Liver (tissue), 3 donors: ENCODE measurements around the gene TBC1D5.

Source experiments
- CTCF ChIP-seq: fragments of 150-350 bp; IDR thresholded peaks from 2 replicates; pipeline ENCODE4 v1.5.1; 2017; ENCODE audit warnings: improper control_type of control experiment, low read depth, low read length; ENCODE audit not compliant: missing input control
- GABPA ChIP-seq, 2 donors: IDR thresholded peaks in 1 of 2; conservative IDR thresholded peaks in 1 of 2; 2 replicates each; pipeline ENCODE4 v1.6.1; 2016; ENCODE audit warnings: antibody characterized with exemption in 2 of 2, mild to moderate bottlenecking in 1 of 2, moderate library complexity in 1 of 2
- JUND ChIP-seq, 2 donors: IDR thresholded peaks; 2 replicates each; pipeline ENCODE4 v1.6.1; 2016; ENCODE audit warnings: antibody characterized with exemption in 2 of 2
- MAX ChIP-seq: IDR thresholded peaks from 2 replicates; pipeline ENCODE4 v1.6.1; 2016; ENCODE audit warnings: antibody characterized with exemption
- RAD21 ChIP-seq, 2 donors: IDR thresholded peaks; 2 replicates each; pipeline ENCODE4 v1.6.1; 2016; ENCODE audit warnings: antibody characterized with exemption in 2 of 2, mild to moderate bottlenecking in 2 of 2
- RXRA ChIP-seq, 2 donors: IDR thresholded peaks; 2 replicates each; pipeline ENCODE4 v1.6.1; 2017 to 2018; ENCODE audit warnings: antibody characterized with exemption in 2 of 2, mild to moderate bottlenecking in 1 of 2
- SP1 ChIP-seq: IDR thresholded peaks from 2 replicates; pipeline ENCODE4 v1.6.1; 2018; ENCODE audit warnings: antibody characterized with exemption, mild to moderate bottlenecking
- TAF1 ChIP-seq: conservative IDR thresholded peaks from 2 replicates; pipeline ENCODE4 v1.6.1; 2016; ENCODE audit warnings: antibody characterized with exemption, mild to moderate bottlenecking
- YY1 ChIP-seq: IDR thresholded peaks from 2 replicates; pipeline ENCODE4 v1.6.1; 2016; ENCODE audit warnings: antibody characterized with exemption, mild to moderate bottlenecking
- TF ChIP-seq, protein P1 (sequence below): IDR thresholded peaks from 2 replicates; pipeline ENCODE4 v1.6.1; 2016; ENCODE audit warnings: antibody characterized with exemption
- TF ChIP-seq, protein P2 (sequence below): IDR thresholded peaks from 2 replicates; pipeline ENCODE4 v1.6.1; 2016; ENCODE audit warnings: antibody characterized with exemption, mild to moderate bottlenecking
- donor health status: healthy.
- donor health status: healthy.

GRCh38 chr3:17607905-17608304 lies 134.5 kb downstream of the TBC1D5 start:
- TF ChIP-seq JUND (IDR thresholded peaks at IDR 0.05) (no peak), RXRA (IDR thresholded peaks at IDR 0.05) (no peak), CTCF (no peak), MAX (no peak), TAF1 (no peak), SP1 (no peak), RAD21 (IDR thresholded peaks at IDR 0.05) (no peak), GABPA (IDR thresholded peaks at IDR 0.05 in 1 of 2, conservative IDR thresholded peaks at IDR 0.05 in 1 of 2) (no peak), YY1 (no peak)
- TF ChIP-seq, protein P1, sequence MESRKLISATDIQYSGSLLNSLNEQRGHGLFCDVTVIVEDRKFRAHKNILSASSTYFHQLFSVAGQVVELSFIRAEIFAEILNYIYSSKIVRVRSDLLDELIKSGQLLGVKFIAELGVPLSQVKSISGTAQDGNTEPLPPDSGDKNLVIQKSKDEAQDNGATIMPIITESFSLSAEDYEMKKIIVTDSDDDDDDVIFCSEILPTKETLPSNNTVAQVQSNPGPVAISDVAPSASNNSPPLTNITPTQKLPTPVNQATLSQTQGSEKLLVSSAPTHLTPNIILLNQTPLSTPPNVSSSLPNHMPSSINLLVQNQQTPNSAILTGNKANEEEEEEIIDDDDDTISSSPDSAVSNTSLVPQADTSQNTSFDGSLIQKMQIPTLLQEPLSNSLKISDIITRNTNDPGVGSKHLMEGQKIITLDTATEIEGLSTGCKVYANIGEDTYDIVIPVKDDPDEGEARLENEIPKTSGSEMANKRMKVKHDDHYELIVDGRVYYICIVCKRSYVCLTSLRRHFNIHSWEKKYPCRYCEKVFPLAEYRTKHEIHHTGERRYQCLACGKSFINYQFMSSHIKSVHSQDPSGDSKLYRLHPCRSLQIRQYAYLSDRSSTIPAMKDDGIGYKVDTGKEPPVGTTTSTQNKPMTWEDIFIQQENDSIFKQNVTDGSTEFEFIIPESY, result no peak
- TF ChIP-seq, protein P2, sequence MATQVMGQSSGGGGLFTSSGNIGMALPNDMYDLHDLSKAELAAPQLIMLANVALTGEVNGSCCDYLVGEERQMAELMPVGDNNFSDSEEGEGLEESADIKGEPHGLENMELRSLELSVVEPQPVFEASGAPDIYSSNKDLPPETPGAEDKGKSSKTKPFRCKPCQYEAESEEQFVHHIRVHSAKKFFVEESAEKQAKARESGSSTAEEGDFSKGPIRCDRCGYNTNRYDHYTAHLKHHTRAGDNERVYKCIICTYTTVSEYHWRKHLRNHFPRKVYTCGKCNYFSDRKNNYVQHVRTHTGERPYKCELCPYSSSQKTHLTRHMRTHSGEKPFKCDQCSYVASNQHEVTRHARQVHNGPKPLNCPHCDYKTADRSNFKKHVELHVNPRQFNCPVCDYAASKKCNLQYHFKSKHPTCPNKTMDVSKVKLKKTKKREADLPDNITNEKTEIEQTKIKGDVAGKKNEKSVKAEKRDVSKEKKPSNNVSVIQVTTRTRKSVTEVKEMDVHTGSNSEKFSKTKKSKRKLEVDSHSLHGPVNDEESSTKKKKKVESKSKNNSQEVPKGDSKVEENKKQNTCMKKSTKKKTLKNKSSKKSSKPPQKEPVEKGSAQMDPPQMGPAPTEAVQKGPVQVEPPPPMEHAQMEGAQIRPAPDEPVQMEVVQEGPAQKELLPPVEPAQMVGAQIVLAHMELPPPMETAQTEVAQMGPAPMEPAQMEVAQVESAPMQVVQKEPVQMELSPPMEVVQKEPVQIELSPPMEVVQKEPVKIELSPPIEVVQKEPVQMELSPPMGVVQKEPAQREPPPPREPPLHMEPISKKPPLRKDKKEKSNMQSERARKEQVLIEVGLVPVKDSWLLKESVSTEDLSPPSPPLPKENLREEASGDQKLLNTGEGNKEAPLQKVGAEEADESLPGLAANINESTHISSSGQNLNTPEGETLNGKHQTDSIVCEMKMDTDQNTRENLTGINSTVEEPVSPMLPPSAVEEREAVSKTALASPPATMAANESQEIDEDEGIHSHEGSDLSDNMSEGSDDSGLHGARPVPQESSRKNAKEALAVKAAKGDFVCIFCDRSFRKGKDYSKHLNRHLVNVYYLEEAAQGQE, result no peak
